HUES48 (cell line): Measurements from ENCODE around the gene TRAPPC12.

Experiments
- H3K27ac ChIP-seq: one replicate; pipeline ENCODE4 v1.7.0; 2013; ENCODE audit warnings: low read depth, low read length, inconsistent platforms
- H3K27me3 ChIP-seq: 2 replicates; pipeline ENCODE4 v1.6.1; 2013; ENCODE audit warnings: mild to moderate bottlenecking, low read length; ENCODE audit not compliant: control insufficient read depth, insufficient read depth
- H3K36me3 ChIP-seq: 2 replicates; pipeline ENCODE4 v1.6.1; 2013; ENCODE audit warnings: low read length; ENCODE audit not compliant: control insufficient read depth, insufficient read depth
- H3K4me1 ChIP-seq: 2 replicates; pipeline ENCODE4 v1.6.1; 2013; ENCODE audit warnings: mild to moderate bottlenecking, low read length; ENCODE audit not compliant: control insufficient read depth, insufficient read depth
- H3K4me3 ChIP-seq: 2 replicates; pipeline ENCODE4 v1.5.1; 2013; ENCODE audit warnings: mild to moderate bottlenecking, low read depth, low read length
- H3K9ac ChIP-seq: 2 replicates; pipeline ENCODE4 v1.6.1; 2013; ENCODE audit warnings: mild to moderate bottlenecking, low read depth, low read length, moderate library complexity
- H3K9me3 ChIP-seq: 2 replicates; pipeline ENCODE4 v1.6.1; 2013; ENCODE audit warnings: low read length; ENCODE audit not compliant: control insufficient read depth, insufficient read depth

The TRAPPC12 gene

DNA sequence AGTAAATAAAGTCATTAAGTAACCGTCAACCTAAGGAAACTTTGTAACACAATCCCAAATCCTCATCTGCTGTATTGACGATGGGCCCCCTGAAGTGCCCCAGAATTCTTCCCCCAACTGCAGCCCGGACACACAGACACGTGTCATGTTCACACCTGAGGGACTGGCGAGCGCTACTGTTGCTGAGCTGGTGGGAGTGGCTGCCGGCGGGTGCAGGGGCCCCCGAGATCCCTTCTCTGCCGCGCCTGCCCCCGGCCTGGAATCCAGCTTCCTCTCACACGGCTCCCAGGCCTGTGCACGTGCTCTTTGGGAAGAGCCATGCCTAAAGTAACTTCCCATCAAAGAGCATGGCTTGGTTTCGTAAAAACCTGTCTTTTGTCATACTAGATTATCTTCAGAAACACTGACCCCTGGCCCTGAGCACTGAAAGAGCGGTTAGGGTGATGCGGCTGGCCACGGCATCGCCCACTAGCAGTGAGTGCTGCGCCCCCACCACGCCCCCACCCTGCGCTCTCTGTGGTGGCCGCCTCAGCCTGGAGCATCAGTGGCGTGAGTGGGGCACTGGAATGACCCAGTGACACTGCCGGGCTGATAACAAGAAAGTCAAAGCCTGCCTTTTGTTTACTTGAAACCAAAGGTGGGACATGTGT is 83.8 kb downstream of the TRAPPC12 start:
- Histone ChIP-seq H3K27ac (no peak overlapping the region), H3K27me3 (no peaks in the 10 kb centered on the region), H3K9ac (no peak overlapping the region), H3K4me1 (peaks cover 10% of the 10 kb centered on the region; the same call in 1 of the 2 replicates), H3K36me3 (peaks cover 27% of the 10 kb centered on the region; the same call in 1 of the 2 replicates), H3K4me3 (no peak overlapping the region), H3K9me3 (no peaks in the 10 kb centered on the region)

DNA sequence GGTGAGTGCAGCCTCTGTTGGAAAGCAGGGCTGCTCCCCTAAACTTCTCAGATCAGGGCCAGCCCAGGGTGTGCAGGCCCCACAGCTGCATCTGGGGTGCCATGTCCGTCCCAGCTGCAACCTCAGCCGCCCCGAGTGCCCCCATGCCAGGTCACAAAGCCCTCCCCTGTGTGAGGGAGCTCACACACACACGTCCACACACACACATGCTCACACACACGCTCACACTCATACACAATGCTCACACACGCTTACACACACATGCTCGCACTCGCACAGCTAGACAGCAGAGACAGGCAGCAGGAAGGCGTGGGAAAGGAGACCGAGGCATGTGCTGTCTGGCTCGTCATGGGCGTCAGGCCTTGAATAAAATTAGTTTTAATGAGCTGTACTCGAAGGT is 84.5 kb downstream of the TRAPPC12 start:
- Histone ChIP-seq H3K4me3 (no peak overlapping the region), H3K9ac (no peak overlapping the region), H3K27me3 (no peaks in the 10 kb centered on the region), H3K36me3 (peaks cover 26% of the 10 kb centered on the region), H3K27ac (no peak overlapping the region), H3K4me1 (peaks cover 10% of the 10 kb centered on the region; the same call in 1 of the 2 replicates), H3K9me3 (no peaks in the 10 kb centered on the region)

DNA sequence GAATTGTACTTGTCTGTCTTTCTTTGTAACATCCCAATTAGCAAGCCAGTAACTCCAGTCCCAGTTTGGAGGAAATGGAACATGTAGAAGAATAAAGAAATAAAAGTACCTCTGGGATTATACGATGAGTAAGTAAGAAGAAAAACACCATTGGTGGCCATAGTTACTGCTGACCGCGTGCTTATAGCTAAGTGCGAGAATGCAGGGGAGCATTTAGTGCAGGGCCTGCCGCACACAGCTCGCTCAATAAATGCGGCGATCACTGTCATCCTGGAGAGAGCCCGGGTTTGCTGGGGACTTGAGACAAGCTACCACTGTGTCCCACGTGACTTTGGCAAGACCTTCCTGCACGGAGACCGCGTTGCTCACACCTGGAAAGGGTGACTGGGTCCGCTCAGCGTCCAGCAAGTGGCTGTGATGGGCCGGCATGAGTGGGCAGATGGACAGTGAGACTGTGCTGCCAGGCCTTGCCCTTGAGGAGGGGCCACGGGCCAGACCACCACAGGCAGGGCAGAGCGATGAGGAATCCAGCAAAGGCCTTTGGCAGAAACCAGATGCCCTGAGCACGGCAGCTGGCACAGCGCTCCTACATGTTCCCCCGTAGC is 85.0 kb downstream of the TRAPPC12 start:
- no peak overlapping the region for H3K4me3 ChIP-seq
- no peaks in the 10 kb centered on the region for H3K9me3 ChIP-seq
- no peak overlapping the region for H3K9ac ChIP-seq
- H3K27ac ChIP-seq = no peak overlapping the region
- H3K4me1 ChIP-seq = peaks cover 10% of the 10 kb centered on the region; the same call in 1 of the 2 replicates
- no peaks in the 10 kb centered on the region for H3K27me3 ChIP-seq
- peaks cover 29% of the 10 kb centered on the region for H3K36me3 ChIP-seq

DNA sequence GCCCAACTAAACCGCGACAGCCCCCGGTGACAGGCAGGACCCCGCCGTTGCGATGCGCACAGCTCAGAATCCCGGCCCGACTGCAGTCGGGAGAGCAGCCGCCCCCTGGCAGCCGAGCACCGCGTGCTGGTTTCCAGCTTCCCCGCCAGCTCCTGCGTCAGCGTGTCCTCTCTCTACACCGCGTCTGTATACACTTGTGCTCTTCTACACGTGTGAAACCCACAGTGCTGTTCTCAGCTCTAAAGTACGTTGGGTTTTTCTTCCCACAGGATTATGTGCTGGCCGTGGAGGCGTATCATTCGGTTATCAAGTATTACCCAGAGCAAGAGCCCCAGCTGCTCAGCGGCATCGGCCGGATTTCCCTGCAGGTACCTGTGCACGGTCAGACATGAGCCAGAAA is 85.8 kb downstream of the TRAPPC12 start:
- Histone ChIP-seq H3K4me3 (no peak overlapping the region), H3K4me1 (peaks cover 10% of the 10 kb centered on the region; the same call in 1 of the 2 replicates), H3K36me3 (peaks cover 35% of the 10 kb centered on the region), H3K27me3 (no peaks in the 10 kb centered on the region), H3K9me3 (no peaks in the 10 kb centered on the region), H3K9ac (no peak overlapping the region), H3K27ac (no peak overlapping the region)

DNA sequence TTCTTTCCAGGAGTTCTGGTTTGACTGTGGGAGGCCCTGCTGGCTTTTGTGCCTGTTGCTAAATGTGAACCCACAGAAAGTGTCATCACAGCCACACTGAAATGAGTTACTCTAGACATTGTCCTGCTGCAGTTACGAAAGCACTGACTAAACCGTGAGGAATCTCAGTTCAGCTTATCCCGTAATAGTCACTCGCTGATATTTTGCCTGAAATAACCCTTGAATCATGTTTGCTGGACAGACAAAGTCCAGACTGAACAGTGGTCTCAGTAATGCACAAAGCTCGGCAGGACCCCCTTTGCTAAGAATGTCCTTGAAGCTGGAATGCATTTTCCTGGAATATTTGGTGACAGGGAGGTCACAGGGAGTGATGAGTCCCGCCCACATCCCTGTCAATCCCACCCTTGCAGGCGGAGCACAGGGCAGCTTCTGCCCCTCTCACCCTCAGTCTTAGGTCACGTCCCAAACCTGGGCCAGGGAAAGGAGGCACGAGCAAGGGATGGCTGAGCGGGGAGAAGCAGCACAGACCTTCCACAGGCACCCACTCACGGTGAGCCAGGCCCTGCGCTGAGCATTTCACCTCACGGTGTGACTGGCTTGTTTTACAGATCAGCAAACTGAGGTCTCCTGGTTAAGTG is 86.5 kb downstream of the TRAPPC12 start:
- Histone ChIP-seq H3K9me3 (no peaks in the 10 kb centered on the region), H3K9ac (no peak overlapping the region), H3K27ac (no peak overlapping the region), H3K36me3 (peaks cover 40% of the 10 kb centered on the region), H3K4me3 (no peak overlapping the region), H3K4me1 (peaks cover 10% of the 10 kb centered on the region; the same call in 1 of the 2 replicates), H3K27me3 (no peaks in the 10 kb centered on the region)

DNA sequence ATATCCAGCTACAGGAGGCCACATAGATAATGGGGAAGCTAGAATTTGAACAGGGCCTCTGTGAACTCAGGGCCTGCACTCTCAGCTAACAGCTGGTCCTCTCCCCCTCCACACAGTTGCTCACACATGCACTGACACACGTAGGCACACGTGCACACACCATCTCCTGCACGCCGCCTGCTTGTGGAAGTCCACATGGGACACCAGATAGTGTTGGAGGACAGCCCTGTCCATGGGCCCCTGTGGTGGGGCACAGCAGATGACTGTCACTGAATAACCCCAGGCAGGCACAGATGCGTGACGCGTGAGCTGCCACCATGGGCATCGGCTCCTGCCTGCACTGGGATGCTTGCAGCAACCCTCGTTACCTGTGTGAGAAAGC is 87.0 kb downstream of the TRAPPC12 start:
- Histone ChIP-seq H3K4me3 (no peak overlapping the region), H3K4me1 (peaks cover 10% of the 10 kb centered on the region; the same call in 1 of the 2 replicates), H3K9me3 (no peaks in the 10 kb centered on the region), H3K27ac (no peak overlapping the region), H3K27me3 (no peaks in the 10 kb centered on the region), H3K9ac (no peak overlapping the region), H3K36me3 (peaks cover 40% of the 10 kb centered on the region)

DNA sequence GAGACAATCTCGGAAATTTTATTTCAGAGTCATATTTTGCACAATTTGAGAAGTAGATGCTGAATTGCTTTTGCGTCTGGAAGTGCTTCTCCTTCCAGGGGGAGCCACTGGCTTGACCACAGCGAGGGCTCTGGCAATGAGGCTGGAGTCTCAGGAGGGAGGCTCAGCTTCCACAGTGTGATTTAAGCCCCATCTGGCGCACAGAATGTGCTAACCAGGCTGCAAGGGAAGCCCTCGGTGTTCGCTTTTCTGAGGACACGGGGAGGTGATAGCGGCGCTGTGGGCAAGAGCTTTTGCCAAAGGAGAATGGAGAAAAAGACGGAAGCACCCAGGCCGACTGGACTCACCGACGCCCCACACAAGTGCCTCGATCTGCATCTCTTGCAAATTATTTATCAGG is 87.5 kb downstream of the TRAPPC12 start:
- Histone ChIP-seq H3K27ac (no peak overlapping the region), H3K9ac (no peak overlapping the region), H3K27me3 (no peaks in the 10 kb centered on the region), H3K36me3 (peaks cover 41% of the 10 kb centered on the region), H3K9me3 (no peaks in the 10 kb centered on the region), H3K4me3 (no peak overlapping the region), H3K4me1 (peaks cover 6% of the 10 kb centered on the region; the same call in 1 of the 2 replicates)

DNA sequence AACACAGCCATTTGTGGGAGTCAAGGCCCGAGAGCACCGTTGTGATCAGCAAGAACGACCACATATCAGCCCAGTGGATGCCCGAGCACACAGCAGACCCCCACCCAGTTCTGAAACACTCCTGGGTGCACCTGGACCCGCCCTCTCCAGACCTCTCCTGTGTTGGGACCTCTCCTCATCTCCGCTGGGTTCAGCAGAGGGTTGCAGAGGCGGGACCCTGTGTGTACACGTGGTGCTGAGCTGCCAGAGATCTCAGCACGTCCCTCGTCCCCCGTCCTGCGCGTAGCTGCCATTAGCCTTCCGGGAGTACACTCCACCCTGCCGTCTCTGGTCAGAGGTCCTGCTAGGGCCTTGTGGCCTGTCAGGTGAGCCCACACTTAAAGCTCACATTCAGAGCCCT is 88.2 kb downstream of the TRAPPC12 start:
- Histone ChIP-seq H3K9me3 (no peaks in the 10 kb centered on the region), H3K4me1 (no peaks in the 10 kb centered on the region), H3K27me3 (no peaks in the 10 kb centered on the region), H3K27ac (no peak overlapping the region), H3K36me3 (peaks cover 48% of the 10 kb centered on the region), H3K4me3 (no peak overlapping the region), H3K9ac (no peak overlapping the region)

DNA sequence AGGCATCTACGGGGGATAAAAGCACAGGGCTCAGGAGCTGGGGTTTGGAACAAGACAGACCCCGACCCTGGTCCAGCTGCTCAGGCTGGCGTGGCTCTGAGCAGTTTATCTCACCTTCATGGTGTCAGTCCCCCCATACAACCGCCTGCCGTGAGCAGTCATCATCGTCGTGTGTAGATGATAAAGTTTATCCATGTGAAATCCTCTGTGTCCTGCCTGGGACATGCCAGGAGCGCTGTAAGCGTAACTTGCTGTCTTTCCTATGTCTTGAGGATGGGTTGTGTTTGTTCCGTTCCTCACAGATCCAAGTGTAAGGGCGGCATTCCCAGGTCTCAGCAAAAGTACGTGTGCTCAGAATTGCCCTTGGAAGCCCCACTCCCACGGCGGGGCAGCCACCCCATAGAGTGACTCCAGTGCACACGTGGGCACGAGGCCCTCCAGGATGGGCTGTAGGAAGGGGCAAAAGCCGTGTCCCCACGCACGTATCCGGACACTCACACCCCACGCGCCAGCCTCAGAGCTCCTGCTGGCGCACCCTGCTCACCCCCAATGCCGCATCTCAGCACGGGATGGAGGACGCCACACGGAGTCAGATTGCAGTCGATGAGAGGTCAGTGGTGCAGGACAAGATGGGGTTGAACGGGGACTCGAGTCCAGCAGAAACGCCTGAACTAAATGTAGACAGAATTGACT is 88.9 kb downstream of the TRAPPC12 start:
- H3K27ac ChIP-seq = no peak overlapping the region

DNA sequence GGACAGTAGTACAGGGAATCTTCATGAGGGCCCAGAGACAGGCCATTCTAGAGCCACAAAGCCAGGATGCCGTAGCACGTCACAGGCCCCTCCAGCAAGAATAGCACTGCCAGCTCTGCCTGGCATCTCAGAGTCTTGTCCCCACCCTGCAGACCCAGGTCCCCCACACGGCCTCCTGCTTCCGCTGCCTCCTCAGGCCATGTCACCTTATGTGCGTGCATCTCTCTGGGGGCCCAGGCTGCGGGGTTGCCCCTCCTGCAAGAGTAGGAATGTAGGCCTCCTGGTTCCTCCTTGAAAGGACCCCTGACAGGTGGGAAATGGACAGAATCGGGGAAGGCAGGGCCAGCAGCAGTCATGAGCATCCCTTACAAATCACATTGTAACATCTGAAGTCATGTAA is 90.0 kb downstream of the TRAPPC12 start:
- Histone ChIP-seq H3K36me3 (peaks cover 48% of the 10 kb centered on the region), H3K27ac (no peak overlapping the region), H3K4me1 (no peaks in the 10 kb centered on the region), H3K27me3 (no peaks in the 10 kb centered on the region), H3K9me3 (no peaks in the 10 kb centered on the region), H3K9ac (no peak overlapping the region), H3K4me3 (no peak overlapping the region)

More for the DNA sequence above, 88.9 kb downstream of the TRAPPC12 start:
- Histone ChIP-seq H3K9me3 (no peaks in the 10 kb centered on the region), H3K9ac (no peak overlapping the region), H3K4me1 (no peaks in the 10 kb centered on the region), H3K36me3 (peaks cover 48% of the 10 kb centered on the region), H3K27me3 (no peaks in the 10 kb centered on the region), H3K4me3 (no peak overlapping the region)
